H7 (cell line): ENCODE results near the gene FAF1. TPM values are rescaled to one million over a fixed set of nuclear protein-coding genes. Genes with fewer than 3 reads are reported as not detected.
A peak's percentile ranks its signal among the peaks of the same experiment; 100 is the strongest.

Experiments
- DNase-seq: peaks from one replicate; pipeline ENCODE4 v3.0.0; 2012
- H3K27me3 ChIP-seq: 2 replicates; pipeline ENCODE4 v1.6.0; 2011; ENCODE audit warnings: mild to moderate bottlenecking, low read length; ENCODE audit not compliant: control insufficient read depth, insufficient read depth
- H3K36me3 ChIP-seq: replicated peaks from 2 replicates; pipeline ENCODE4 v1.5.1; 2011; ENCODE audit warnings: low read length; ENCODE audit not compliant: control insufficient read depth, insufficient read depth
- H3K4me3 ChIP-seq: 2 replicates; pipeline ENCODE4 v1.5.1; 2011; ENCODE audit warnings: low read depth, mild to moderate bottlenecking, control low read depth, low read length, moderate library complexity; ENCODE audit not compliant: insufficient read depth
- total RNA-seq: library from RNA; depleted of rRNA; stranded (reverse); fragments of >200 nt; shearing (Covaris generic); gene quantifications from 2 replicates; pipeline ENCODE4 v1.2.3, GENCODE V29; 2014

FAF1 gene
- total RNA-seq, 1 experiment from 2014 or later: 99.9 TPM

- peaks cover 100% of the 10 kb centered on the region for H3K27me3 ChIP-seq
- no peaks in the 10 kb centered on the region for H3K36me3 ChIP-seq
- H3K4me3 ChIP-seq: no peak overlapping the region
- DNase-seq: peak; percentile 52
Observed at GRCh38 chr1:50419907-50420677, 540.0 kb downstream of the FAF1 start.

- Histone ChIP-seq H3K4me3 (no peak overlapping the region), H3K36me3 (no peaks in the 10 kb centered on the region)
- DNase-seq: peak; percentile 84
Observed at GRCh38 chr1:50419192-50419906, 540.7 kb downstream of the FAF1 start.

GRCh38 chr1:50418600-50419109 lies 541.4 kb downstream of the FAF1 start:
- Histone ChIP-seq H3K36me3 (no peaks in the 10 kb centered on the region), H3K27me3 (peaks cover 100% of the 10 kb centered on the region), H3K4me3 (peak overlapping the region; percentile 14; the same call in 1 of the 2 replicates)
- peak; percentile 83 for DNase-seq

More at GRCh38 chr1:50419192-50419906, 540.7 kb downstream of the FAF1 start:
- peaks cover 100% of the 10 kb centered on the region for H3K27me3 ChIP-seq

GRCh38 chr1:50417946-50418599 lies 542.0 kb downstream of the FAF1 start:
- peak; percentile 62 for DNase-seq
- H3K36me3 ChIP-seq: no peaks in the 10 kb centered on the region
- no peak overlapping the region for H3K4me3 ChIP-seq
- H3K27me3 ChIP-seq: peaks cover 97% of the 10 kb centered on the region

GRCh38 chr1:50417507-50417906 lies 542.6 kb downstream of the FAF1 start:
- peak; percentile 59 for DNase-seq
- peak overlapping the region; percentile 25; the same call in 1 of the 2 replicates for H3K4me3 ChIP-seq
- peaks cover 97% of the 10 kb centered on the region for H3K27me3 ChIP-seq
- no peaks in the 10 kb centered on the region for H3K36me3 ChIP-seq

- H3K4me3 ChIP-seq: peak overlapping the region; percentile 25
- DNase-seq: peak; percentile 91
- peaks cover 92% of the 10 kb centered on the region for H3K27me3 ChIP-seq
- H3K36me3 ChIP-seq: no peaks in the 10 kb centered on the region
Observed at GRCh38 chr1:50416553-50417453, 543.3 kb downstream of the FAF1 start.

GRCh38 chr1:50416150-50416527 lies 543.9 kb downstream of the FAF1 start:
- H3K4me3 ChIP-seq: peak overlapping the region; percentile 16; the same call in 1 of the 2 replicates

GRCh38 chr1:50415235-50416149 lies 544.6 kb downstream of the FAF1 start:
- Histone ChIP-seq H3K36me3 (no peaks in the 10 kb centered on the region), H3K4me3 (peak overlapping the region; percentile 6; the same call in 1 of the 2 replicates), H3K27me3 (peaks cover 82% of the 10 kb centered on the region)
- peak; percentile 78 for DNase-seq

More at GRCh38 chr1:50416150-50416527, 543.9 kb downstream of the FAF1 start:
- Histone ChIP-seq H3K36me3 (no peaks in the 10 kb centered on the region), H3K27me3 (peaks cover 87% of the 10 kb centered on the region)
- DNase-seq: peak; percentile 85

- no peak overlapping the region; the same call in 1 of the 2 replicates for H3K4me3 ChIP-seq
- DNase-seq: no peak
- H3K36me3 ChIP-seq: no peaks in the 10 kb centered on the region
- H3K27me3 ChIP-seq: peaks cover 76% of the 10 kb centered on the region
Observed at GRCh38 chr1:50414853-50415234, 545.2 kb downstream of the FAF1 start.

GRCh38 chr1:50412813-50413476 lies 547.1 kb downstream of the FAF1 start:
- Histone ChIP-seq H3K36me3 (no peaks in the 10 kb centered on the region), H3K27me3 (peaks cover 61% of the 10 kb centered on the region), H3K4me3 (no peak overlapping the region)
- no peak for DNase-seq

GRCh38 chr1:50405814-50406213 lies 554.3 kb downstream of the FAF1 start:
- H3K27me3 ChIP-seq: peaks cover 4% of the 10 kb centered on the region
- no peak for DNase-seq
- H3K4me3 ChIP-seq: no peak overlapping the region
- H3K36me3 ChIP-seq: no peaks in the 10 kb centered on the region

GRCh38 chr1:50393522-50394120 lies 566.4 kb downstream of the FAF1 start:
- peak; percentile 41 for DNase-seq
- peaks cover 1% of the 10 kb centered on the region; the same call in 1 of the 2 replicates for H3K27me3 ChIP-seq
- no peak overlapping the region for H3K4me3 ChIP-seq
- H3K36me3 ChIP-seq: no peaks in the 10 kb centered on the region
